ENCODE measurements around the gene BSG. TPM values are rescaled to one million over a fixed set of nuclear protein-coding genes. Genes with fewer than 3 reads are reported as not detected.

BSG gene
- total RNA-seq, 1 experiment from 2014 or later = 758 TPM

DNA sequence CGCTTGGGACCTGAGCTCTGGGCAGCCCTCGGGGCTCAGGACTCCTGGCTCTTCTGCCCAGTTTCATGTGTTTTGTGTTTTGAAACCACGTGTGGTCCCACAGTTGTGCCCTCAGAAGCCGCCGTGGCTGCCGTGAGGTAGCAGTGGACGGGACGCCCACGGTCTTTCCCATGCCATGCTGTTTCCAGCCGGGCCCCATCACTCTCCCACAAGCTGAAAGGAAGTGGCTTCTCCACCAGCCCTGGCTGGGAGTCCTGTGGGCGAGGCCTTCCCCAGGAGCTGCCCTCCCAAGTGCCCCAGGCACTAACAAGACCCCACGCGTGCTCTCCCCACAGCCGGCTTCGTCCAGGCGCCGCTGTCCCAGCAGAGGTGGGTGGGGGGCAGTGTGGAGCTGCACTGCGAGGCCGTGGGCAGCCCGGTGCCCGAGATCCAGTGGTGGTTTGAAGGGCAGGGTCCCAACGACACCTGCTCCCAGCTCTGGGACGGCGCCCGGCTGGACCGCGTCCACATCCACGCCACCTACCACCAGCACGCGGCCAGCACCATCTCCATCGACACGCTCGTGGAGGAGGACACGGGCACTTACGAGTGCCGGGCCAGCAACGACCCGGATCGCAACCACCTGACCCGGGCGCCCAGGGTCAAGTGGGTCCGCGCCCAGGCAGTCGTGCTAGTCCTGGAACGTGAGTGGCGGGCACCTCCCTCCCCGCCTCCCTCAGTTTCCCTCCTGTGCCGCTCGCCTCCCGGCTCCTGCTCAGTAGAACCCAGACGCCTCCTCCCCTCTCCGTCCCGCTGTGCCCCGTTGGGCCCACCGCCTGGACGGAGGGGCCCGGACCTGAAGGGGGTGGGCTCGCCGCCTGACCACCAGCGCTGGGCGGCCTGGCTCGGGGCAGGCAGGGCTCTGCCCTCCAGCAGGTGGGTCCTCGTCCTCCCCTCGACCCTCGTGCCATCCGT lies 5.3 kb downstream of the BSG start (continued):
- TF ChIP-seq, protein P1, sequence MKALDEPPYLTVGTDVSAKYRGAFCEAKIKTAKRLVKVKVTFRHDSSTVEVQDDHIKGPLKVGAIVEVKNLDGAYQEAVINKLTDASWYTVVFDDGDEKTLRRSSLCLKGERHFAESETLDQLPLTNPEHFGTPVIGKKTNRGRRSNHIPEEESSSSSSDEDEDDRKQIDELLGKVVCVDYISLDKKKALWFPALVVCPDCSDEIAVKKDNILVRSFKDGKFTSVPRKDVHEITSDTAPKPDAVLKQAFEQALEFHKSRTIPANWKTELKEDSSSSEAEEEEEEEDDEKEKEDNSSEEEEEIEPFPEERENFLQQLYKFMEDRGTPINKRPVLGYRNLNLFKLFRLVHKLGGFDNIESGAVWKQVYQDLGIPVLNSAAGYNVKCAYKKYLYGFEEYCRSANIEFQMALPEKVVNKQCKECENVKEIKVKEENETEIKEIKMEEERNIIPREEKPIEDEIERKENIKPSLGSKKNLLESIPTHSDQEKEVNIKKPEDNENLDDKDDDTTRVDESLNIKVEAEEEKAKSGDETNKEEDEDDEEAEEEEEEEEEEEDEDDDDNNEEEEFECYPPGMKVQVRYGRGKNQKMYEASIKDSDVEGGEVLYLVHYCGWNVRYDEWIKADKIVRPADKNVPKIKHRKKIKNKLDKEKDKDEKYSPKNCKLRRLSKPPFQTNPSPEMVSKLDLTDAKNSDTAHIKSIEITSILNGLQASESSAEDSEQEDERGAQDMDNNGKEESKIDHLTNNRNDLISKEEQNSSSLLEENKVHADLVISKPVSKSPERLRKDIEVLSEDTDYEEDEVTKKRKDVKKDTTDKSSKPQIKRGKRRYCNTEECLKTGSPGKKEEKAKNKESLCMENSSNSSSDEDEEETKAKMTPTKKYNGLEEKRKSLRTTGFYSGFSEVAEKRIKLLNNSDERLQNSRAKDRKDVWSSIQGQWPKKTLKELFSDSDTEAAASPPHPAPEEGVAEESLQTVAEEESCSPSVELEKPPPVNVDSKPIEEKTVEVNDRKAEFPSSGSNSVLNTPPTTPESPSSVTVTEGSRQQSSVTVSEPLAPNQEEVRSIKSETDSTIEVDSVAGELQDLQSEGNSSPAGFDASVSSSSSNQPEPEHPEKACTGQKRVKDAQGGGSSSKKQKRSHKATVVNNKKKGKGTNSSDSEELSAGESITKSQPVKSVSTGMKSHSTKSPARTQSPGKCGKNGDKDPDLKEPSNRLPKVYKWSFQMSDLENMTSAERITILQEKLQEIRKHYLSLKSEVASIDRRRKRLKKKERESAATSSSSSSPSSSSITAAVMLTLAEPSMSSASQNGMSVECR (CRISPR knock-in tag; IDR thresholded peaks at IDR 0.05; ENCODE audit: borderline replicate concordance) = no peak

DNA sequence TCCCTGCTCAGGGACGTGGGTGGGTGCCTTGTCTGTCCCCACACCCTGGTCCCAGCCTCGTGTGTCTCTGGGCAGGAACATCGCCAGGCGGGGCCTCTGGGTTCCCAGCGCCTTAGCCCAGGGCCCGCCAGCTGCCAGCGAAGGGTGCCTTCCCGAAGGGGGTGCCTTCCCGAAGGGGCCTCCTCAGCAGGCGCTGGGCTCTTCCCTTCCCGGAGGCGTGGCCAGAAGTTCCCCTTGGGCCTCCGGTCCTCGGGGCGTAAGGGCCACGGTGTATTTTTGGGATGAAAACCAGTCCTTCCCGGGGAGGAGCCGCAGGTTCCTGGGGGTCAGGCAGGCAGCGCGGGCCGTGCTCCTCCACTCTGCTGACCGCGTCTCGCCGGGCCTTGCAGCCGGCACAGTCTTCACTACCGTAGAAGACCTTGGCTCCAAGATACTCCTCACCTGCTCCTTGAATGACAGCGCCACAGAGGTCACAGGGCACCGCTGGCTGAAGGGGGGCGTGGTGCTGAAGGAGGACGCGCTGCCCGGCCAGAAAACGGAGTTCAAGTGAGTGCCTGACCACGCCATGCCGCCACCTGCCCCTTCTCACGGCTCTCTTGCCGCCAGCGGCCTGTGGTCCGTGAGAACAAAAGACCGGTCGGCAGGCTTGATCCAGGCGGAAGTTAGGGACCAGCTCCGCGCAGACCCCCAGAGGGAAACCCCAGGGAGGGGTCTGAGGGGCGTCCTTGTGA lies 6.9 kb downstream of the BSG start:
- no peak for DNase-seq (ENCODE audit: low spot score)
- no peak for ATAC-seq
- 0 out of 2 replicates have a peak, but pooled peaks cover 2% of the 10 kb centered on the region for H3K36me3 Mint-ChIP-seq
- ChIA-PET POLR2A (interaction anchor here (0.6 kb wide), 1 partner anchor 390 kb away, joined by 4 read pairs; no protein-coding TSS in a partner anchor), CTCF (no interaction called here)
- H3K9me3 Mint-ChIP-seq = no peaks in the 10 kb centered on the region
- peaks cover 17% of the 10 kb centered on the region for H3K4me1 Mint-ChIP-seq
- H3K4me3 Mint-ChIP-seq = no peak overlapping the region
- H3K27ac Mint-ChIP-seq = no peak overlapping the region
- no peaks in the 10 kb centered on the region for H3K27me3 Mint-ChIP-seq (ENCODE audit: low read depth)
- TF ChIP-seq ZNF512 (CRISPR knock-in tag; IDR thresholded peaks at IDR 0.05; ENCODE audit: borderline replicate concordance) (no peak), RORB (CRISPR knock-in tag; IDR thresholded peaks at IDR 0.05) (no peak), GTF2I (CRISPR knock-in tag; conservative IDR thresholded peaks at IDR 0.05) (no peak), USF2 (CRISPR knock-in tag; IDR thresholded peaks at IDR 0.05) (no peak), NR1H2 (CRISPR knock-in tag; IDR thresholded peaks at IDR 0.05) (no peak), FOXJ3 (CRISPR knock-in tag; IDR thresholded peaks at IDR 0.05; ENCODE audit: borderline replicate concordance) (no peak), CDX4 (CRISPR knock-in tag; IDR thresholded peaks at IDR 0.05; ENCODE audit: borderline replicate concordance) (no peak), ZNF671 (CRISPR knock-in tag; IDR thresholded peaks at IDR 0.05) (no peak), SMAD3 (CRISPR knock-in tag; IDR thresholded peaks at IDR 0.05; ENCODE audit: borderline replicate concordance) (no peak), KAT7 (CRISPR knock-in tag; IDR thresholded peaks at IDR 0.05; ENCODE audit: borderline replicate concordance) (no peak), MLX (CRISPR knock-in tag; IDR thresholded peaks at IDR 0.05) (no peak), EMX1 (CRISPR knock-in tag; IDR thresholded peaks at IDR 0.05) (no peak), OVOL2 (CRISPR knock-in tag; IDR thresholded peaks at IDR 0.05; ENCODE audit: borderline replicate concordance) (no peak), SOX15 (CRISPR knock-in tag; IDR thresholded peaks at IDR 0.05) (no peak)
- TF ChIP-seq, protein P2, sequence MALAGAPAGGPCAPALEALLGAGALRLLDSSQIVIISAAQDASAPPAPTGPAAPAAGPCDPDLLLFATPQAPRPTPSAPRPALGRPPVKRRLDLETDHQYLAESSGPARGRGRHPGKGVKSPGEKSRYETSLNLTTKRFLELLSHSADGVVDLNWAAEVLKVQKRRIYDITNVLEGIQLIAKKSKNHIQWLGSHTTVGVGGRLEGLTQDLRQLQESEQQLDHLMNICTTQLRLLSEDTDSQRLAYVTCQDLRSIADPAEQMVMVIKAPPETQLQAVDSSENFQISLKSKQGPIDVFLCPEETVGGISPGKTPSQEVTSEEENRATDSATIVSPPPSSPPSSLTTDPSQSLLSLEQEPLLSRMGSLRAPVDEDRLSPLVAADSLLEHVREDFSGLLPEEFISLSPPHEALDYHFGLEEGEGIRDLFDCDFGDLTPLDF (CRISPR knock-in tag; IDR thresholded peaks at IDR 0.05) = no peak
- TF ChIP-seq, protein P3, sequence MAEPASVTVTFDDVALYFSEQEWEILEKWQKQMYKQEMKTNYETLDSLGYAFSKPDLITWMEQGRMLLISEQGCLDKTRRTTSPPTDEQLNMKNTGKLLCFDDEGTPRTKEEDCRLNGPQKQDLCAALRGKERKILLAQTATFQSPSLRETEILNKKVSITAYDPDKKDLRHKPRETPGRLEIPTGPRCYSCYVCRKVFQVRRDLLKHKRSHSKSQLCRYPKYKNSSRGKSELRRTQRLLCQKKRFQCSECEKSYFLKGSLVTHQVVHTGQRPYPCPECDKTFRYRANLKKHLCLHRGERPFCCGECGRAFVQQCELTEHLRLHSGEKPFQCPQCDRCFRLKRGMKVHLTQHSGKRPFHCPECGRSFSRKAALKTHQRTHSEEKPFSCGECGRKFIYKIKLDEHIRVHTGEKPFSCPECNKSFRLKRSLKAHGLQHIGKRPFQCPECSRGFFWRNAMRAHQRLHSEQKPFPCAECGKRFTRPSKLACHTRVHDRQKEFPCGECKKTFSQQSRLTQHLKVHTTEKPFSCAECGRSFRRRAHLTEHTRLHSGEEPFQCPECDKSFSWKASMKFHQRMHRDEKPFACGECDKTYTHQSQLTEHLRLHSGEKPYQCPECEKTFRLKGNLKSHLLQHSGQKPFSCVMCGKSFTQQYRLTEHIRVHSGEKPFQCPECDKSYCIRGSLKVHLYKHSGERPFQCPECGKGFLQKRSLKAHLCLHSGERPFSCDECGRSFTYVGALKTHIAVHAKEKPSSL (CRISPR knock-in tag; conservative IDR thresholded peaks at IDR 0.05) = no peak

Measured in WTC11 (cell line).